Activated T-cell treated with anti-CD3 and anti-CD28 coated beads for 48 hours (primary cell): ENCODE data around the gene TCF4.
A peak's percentile ranks its signal among the peaks of the same experiment; 100 is the strongest.

ENCODE experiments used
- DNase-seq: peaks from one replicate; pipeline ENCODE4 v3.0.0-alpha.2; 2020; ENCODE audit warnings: low read depth

The TCF4 gene

GRCh38 chr18:55546851-55547704 is 40.9 kb downstream of the TCF4 start:
- DNase-seq: no peak

- DNase-seq: no peak
Observed at GRCh38 chr18:55544014-55544413, 44.0 kb downstream of the TCF4 start.

DNA sequence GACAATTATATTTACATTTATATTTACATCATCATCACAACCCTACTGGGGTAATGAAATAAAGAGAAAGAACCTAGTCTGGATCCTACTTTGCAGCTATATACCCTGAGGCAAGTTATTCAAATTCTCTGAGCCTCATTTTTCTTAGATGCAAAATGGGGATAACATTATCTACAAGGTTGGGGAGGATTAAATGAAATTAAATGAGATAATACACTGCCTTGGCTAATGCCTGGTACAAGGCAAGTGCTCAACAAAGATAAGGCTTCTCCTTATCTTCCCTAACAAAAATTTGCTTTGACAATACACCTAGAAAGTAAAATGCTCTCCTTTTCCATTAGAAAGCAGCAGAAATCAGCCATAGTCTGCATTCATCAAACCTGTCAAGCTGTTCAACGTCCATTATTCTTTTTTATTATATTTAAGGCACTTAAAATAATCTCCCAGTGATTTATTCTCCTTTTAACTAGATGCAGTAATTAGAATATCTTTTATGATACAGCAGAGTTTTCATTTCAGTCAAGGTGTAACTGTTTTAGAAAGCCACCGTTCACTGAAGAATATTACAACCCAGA is 44.8 kb downstream of the TCF4 start:
- no peak for DNase-seq

DNA sequence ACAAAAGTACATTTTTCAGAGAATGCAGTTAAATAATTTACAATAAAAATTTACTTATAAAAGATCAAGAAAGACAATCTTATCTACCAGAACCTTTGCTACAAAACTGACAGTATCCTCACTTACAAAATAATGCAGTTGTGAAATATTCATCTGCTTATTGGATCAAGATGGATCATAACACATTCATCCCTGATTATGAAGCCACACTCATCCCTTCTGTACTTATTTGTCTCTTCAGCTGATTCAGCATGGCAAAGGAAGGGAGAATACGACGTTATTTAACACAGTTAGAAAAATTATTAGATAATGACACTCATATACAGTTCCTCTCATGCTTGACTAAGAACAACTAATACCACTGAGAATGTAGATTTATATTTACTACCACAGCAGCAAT is 46.4 kb downstream of the TCF4 start:
- no peak for DNase-seq

DNA sequence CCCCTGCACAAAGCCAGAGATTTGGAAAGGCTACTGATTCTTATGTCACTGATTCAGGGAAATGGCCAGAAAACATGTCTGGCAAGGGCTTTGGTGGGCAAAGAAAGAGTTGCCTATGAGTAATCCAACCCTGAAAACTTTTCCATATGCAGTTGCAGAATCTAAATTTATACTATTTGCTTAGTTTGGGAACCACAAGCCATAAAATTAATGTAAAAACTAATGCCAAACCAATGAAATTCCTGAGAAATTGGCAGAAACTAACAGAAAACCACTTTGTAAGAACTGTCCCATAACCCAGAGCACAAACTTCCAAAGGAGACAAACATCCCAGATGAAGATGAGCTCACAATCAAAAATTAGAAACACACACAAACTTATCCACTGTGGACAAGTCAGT is 48.8 kb downstream of the TCF4 start:
- no peak for DNase-seq

DNA sequence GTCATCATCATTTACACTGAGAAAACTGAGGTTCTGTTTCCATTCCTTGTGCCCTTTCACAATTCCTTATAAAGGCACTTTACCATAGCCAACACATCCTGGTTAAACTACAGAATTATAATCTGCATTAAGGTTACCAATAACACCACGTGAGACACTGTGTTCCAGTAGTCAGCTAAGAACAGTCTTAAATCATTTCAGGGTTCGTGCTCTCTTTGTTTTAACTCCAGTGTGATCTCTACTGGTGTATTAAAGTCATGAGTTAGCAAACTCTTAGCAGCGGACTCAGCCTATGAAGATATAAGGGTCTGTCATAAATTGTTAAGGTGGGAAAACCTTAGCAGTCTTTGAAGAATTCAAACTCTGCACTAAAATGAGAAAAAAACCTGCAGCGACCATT is 53.0 kb downstream of the TCF4 start:
- no peak for DNase-seq

DNA sequence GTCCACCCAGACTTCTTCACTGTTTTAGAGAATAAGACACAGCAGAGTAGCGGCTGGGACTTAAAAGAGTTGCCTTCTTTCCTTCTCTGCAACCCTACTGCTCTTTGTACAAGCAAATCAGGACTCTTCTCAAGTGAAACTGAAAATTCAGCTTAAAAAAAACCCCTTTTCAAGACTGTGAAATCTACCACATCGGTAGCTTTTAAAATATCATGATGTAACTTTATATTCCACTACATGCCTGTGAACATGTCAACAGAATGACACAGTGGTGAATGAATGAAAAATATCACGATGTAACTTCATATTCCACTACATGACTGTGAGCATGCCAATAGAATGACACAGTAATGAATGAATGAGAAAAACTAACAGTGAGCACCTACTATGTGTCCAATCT is 53.4 kb downstream of the TCF4 start:
- no peak for DNase-seq

DNA sequence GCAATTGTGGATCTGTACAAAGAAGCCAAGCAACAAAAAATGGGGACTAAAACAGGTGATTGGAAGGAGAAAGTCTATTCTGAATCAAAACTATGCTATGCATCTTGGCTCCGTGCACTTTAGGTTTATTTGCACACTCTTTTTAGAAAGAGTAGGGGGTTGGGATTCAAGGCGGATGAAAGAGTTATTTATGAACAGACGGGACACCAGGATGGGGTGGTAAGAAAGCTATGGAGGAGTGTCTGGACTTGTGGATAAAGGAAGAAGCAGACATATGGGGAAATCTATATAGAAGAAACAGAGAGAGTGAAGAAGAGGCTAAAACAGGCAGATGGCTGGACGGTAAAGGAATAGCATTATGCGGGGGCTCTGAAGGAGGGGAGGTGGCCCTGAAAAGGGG is 57.8 kb downstream of the TCF4 start:
- no peak for DNase-seq

- no peak for DNase-seq
Observed at GRCh38 chr18:55529581-55529980, 58.4 kb downstream of the TCF4 start.

DNA sequence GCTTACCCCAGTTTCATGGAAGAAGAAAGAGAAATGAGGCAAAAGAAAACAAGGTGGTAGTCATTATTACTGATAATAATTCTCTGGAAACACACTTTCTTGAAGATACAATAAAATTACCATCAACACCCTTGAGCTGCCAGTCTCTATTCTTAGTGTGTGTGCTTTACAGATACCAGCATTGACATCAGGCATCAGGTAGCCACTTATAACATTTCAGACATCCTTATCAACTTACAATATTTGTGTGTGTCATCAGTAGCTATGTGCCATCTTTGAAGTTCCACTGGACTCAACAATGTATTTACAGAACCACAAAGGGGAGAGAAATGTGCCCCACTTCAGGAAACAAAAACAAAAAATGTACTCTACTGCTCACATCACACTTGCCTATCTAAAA is 62.1 kb downstream of the TCF4 start:
- no peak for DNase-seq

- DNase-seq: no peak
Observed at GRCh38 chr18:55524353-55525073, 63.5 kb downstream of the TCF4 start.

DNA sequence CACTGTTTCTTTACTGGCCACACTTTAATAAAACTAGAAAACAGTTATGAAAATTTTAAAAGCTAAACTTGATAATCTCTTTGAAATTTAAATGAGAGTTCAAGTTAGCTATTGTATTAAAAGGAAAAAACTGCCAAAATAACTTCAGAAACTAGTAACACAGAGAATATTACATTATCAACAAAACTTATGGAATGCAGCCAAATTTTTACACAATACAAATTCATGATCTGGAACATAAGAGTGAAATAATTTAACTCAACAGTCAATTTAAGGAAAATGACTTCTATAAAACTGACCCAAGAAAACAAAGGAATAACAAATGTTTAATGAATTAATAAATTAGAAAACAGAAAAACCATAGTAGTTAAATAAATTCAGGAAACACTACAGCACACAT is 65.0 kb downstream of the TCF4 start:
- no peak for DNase-seq

- peak; percentile 7 for DNase-seq
Observed at GRCh38 chr18:55522011-55522410, 66.0 kb downstream of the TCF4 start.

DNA sequence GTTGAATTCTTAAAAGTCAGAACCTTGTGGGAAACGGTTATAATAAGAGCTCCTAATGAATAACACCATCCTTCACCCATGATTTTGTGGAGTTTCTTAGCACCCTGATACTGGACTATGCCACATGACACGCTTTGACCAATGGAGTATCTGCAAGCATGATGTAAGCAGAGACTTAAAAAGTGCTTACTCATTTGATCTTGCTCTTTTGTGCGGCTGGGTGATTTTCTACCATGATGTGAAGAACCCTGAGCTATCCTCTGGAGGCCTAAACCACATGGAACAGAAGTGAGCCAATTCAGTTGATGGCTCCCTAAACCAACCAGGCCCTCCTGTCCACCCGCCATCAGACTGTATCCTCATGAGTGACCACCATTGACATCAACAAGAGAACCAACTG is 70.9 kb downstream of the TCF4 start:
- DNase-seq: no peak

DNA sequence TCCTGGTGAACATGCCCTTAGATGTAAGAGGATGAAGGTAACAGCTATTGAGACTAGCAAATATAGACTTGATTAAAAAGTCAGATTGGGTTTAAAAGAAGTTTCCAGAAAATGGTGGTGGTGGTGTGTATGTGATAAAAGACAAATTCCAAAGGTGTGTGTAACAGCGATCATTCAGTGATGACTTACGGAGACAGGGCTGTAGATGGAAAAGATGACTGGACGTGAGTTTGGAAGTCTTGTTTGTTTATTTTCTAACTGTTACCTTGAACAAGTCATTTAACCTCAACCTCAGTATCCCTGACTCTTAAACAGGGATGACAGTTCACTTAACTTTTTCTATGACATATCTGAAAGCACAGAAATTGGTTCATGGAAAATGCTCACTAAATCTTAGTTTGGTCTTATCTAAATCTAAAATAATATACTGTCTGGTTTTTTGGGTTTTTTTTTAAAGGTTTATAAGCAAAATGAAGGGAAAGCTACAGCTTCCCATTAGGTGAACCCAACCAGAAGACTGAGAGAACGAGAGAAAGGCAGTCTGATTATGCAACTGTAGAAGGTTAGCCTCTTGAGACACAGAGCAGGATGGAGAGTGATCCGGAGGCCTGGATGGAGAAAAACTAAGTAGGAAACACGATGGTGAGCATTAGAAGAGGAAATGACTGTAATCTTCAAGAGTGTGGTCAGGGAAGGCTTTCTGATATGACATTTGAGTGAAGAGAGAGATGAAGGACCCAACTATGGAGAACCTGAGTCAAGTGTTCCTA is 71.9 kb downstream of the TCF4 start:
- no peak for DNase-seq

DNA sequence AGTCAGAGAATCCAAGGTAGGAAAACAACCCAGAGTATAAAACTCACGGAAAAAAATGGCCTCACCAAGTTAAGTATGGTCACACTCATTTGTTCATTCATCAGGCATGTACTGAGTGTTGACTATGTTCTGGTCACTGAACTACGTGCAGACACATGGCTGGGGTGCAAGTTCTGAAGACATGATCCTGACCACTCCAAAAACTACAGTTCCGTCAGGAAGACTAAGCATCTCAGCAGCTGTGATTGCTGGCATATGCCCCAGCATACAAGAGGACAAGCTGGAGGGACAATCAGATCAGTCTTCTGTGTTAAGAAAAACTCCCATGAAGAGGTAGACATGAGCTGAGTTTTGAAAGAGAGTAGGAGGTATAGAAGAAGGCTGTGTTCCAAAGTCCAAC is 72.8 kb downstream of the TCF4 start:
- no peak for DNase-seq

DNA sequence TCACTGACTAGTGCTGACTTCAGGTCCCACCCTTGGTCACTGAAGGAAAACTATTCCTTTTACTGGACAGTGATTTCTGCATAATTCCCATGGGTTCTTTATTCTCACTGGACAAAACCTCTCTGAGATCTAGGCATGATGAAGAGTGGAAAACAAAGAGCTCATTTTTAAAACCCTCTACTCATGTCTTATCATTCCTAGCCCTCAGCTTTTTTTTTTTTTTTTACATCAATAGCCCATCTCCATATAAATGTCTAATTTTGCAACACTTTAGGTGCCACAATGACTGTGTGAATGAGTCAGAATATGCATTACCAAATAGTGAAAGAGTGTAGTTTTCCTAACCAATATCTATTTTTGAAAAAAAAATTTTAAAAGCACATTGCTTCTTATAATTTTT is 74.8 kb downstream of the TCF4 start:
- no peak for DNase-seq

- no peak for DNase-seq
Observed at GRCh38 chr18:55511277-55511676, 76.7 kb downstream of the TCF4 start.

DNA sequence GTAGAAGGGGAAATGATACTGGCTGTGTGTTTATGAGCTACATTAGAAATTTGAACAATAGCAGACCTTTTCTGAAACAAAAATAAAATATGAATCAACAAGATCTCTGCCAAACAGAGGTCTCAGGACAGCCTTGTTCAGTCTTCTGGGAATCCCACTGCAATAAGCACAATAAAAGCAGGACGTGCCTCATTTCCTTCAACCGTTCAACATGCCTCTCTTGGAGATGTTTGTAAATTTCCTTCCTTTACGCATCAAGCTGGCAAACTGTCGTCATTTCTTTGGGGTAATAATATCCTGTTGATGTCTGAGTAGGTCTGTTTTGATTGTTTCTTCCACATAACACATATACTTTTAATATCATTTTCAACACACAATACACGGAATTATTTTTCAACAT is 77.2 kb downstream of the TCF4 start:
- no peak for DNase-seq

DNA sequence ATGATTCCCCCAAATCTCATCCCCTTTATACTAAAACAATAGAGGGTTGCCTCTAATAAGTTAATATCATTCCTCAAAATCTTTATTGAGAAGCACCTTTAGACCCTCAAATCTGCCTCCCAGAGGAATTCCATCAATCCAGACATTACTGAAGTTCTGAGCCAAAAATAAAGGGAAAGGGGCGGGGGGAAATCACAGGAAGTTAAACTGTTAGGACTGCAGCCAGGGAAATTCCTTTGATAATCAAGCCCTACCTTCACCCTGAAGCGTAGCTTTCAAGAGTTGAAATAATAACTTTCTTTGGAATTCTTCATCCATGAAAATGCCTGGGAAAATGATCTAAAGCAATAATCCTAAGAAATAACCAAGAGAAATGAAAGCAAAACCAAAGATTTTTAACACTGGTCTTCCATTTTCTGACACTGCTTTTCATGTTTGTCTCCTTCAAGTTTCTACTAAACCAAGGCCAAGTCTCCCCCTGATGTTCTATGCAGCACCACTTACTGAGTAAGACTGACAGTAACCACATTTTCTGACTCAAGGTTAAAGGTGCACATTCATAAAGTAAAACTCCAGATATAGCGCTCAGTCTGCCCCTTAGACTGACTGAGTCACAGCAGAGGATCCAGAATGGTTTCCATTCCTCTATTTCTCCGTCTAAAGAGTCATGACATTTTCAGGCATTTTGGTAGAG is 78.2 kb downstream of the TCF4 start:
- DNase-seq: no peak

DNA sequence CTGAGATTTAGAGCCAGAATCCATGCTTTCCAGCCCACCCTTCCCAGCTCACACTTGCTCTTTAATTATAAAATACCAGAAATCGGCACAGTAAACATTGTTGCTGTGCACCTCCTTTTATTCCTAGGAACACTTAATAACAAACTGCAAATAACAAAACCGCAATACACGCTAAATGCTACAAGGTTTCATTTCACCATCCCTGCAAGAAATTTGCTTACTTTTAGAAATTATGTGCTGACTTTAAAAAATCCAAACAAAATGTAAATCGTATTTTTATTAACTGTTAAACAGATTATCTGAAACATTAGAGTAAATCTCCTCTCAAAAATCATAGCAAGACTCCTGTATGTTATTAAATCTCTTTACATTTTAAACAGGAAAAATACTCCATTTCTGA is 79.3 kb downstream of the TCF4 start:
- no peak for DNase-seq

- no peak for DNase-seq
Observed at GRCh38 chr18:55506074-55506473, 81.9 kb downstream of the TCF4 start.
